Activated T-cell treated with anti-CD3 and anti-CD28 coated beads, Interleukin-2, amount 50 U/mL, for 72 hours (primary cell): Measurements from ENCODE around the gene GYS1. TPM values are rescaled to one million over a fixed set of nuclear protein-coding genes. Genes with fewer than 3 reads are reported as not detected.
A peak's percentile ranks its signal among the peaks of the same experiment; 100 is the strongest.
"Not testable (repeated sequence)": the region's sequence is repeated elsewhere in the genome, so short reads cannot be mapped to it uniquely, and the experiment has no call there.

Source experiments
- ATAC-seq, 2 donors: fragments of 150-1000 bp; cut with Tn5 transposase; replicated peaks in 1 of 2; 2 replicates each; pipeline ENCODE4 v1.10.0; 2021; ENCODE audit warnings: moderate library complexity in 2 of 2, mild to moderate bottlenecking in 1 of 2
- DNase-seq, 2 donors: peaks; one replicate each; pipeline ENCODE4 v3.0.0; 2021 to 2022; ENCODE audit warnings: mixed read lengths in 1 of 2
- H3K27ac Mint-ChIP-seq: one replicate; pipeline ENCODE4 v1.8.0; 2022; ENCODE audit warnings: mild to moderate bottlenecking, moderate library complexity, mixed read lengths
- H3K27me3 Mint-ChIP-seq: one replicate; pipeline ENCODE4 v1.8.0; 2022; ENCODE audit warnings: low read depth, mixed read lengths
- H3K36me3 Mint-ChIP-seq, 2 donors: one replicate each; pipeline ENCODE4 v1.8.0; 2022; ENCODE audit warnings: mixed read lengths in 2 of 2, mild to moderate bottlenecking in 1 of 2; ENCODE audit not compliant: insufficient read depth in 2 of 2
- H3K4me1 Mint-ChIP-seq: one replicate; pipeline ENCODE4 v1.8.0; 2022; ENCODE audit warnings: low read depth, mixed read lengths
- H3K4me3 Mint-ChIP-seq, 2 donors: one replicate each; pipeline ENCODE4 v1.8.0; 2022; ENCODE audit warnings: mild to moderate bottlenecking in 2 of 2, mixed read lengths in 2 of 2, moderate library complexity in 2 of 2
- H3K9me3 Mint-ChIP-seq, 2 donors: one replicate each; pipeline ENCODE4 v1.8.0; 2022; ENCODE audit warnings: mixed read lengths in 2 of 2
- total RNA-seq, 2 donors: library from RNA; stranded (reverse); gene quantifications; one replicate each; pipeline ENCODE4 v1.2.3, GENCODE V29; 2022

Gene GYS1
- total RNA-seq, 2 donors from 2014 or later = 25.9 to 29.4 TPM

- ATAC-seq, H3K36me3 Mint-ChIP-seq, H3K4me3 Mint-ChIP-seq, H3K27ac Mint-ChIP-seq, DNase-seq, H3K9me3 Mint-ChIP-seq: not testable (repeated sequence)
- Mint-ChIP-seq H3K4me1 (peaks cover 17% of the 10 kb centered on the region), H3K27me3 (peaks cover 21% of the 10 kb centered on the region)
These were observed 31.1 kb upstream of the GYS1 start, which contains the start of gene CGB3 for GRCh38 chr19:49024233-49024632. Gene CGB3, minus strand, starts transcription at chr19:49024333. Its CDS starts 362 bp downstream, at chr19:49023971.

GRCh38 chr19:49022116-49022515 is 29.0 kb upstream of the GYS1 start:
- Mint-ChIP-seq H3K9me3 (no peaks in the 10 kb centered on the region), H3K4me1 (peaks cover 28% of the 10 kb centered on the region), H3K27ac (no peak overlapping the region), H3K36me3 (no peaks in the 10 kb centered on the region), H3K4me3 (no peak overlapping the region), H3K27me3 (peaks cover 26% of the 10 kb centered on the region)
- no peak for DNase-seq
- no peak for ATAC-seq

DNA sequence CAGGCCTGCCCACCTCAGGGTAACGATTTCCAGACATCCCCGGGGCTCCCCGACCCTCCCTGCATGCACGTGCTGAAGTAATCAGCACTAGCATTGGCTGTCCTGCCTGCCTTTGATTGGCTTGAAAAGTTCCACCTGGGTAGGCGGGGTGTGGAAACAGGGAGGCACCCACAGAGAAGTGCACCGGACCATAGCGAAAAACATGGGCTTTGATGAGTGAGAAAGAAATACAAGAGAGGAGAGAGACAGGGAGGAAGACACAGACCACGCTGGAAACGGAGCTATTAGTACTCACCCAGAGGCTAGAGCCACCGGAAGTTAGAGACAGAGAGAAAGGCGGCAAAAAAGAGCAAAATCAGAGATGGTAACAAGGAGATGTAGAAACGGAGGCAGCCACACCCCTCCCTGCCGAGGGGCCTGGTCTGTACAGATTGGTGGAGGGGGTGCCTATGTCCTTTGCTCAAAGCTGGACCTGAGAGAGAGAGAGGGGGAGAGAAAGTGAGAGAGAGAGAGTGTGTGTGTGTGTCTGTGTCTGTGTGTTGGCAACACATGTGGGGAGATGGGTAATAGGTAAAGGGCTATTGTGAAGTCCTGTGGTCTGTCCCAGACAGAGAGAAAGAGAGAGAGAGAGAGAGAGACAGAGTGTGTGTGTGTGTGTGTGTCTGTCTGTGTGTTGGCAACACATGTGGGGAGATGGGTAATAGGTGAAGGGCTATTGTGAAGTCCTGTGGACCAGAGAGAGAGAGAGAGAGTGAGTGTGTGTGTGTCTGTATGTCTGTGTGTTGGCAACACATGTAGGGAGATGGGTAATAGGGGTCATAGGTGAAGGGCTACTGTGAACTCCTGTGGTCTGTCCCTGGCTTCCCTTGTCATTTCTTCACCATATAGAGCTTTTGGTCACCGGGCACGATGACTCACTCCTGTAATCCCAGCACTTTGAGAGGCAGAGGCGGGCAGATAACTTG is 28.1 kb upstream of the GYS1 start:
- H3K27me3 Mint-ChIP-seq = peaks cover 26% of the 10 kb centered on the region
- DNase-seq (peak; percentile 18 to 30), ATAC-seq (peak; percentile 26 to 35)
- H3K9me3 Mint-ChIP-seq = no peaks in the 10 kb centered on the region
- peak overlapping the region; percentile 0 to 22 for H3K4me3 Mint-ChIP-seq
- H3K4me1 Mint-ChIP-seq = peaks cover 28% of the 10 kb centered on the region
- H3K36me3 Mint-ChIP-seq = no peaks in the 10 kb centered on the region
- H3K27ac Mint-ChIP-seq = no peak overlapping the region

GRCh38 chr19:49020342-49020741 is 27.2 kb upstream of the GYS1 start:
- Mint-ChIP-seq H3K36me3 (peaks cover 0 to 3% of the 10 kb centered on the region in 2 donors), H3K9me3 (no peaks in the 10 kb centered on the region), H3K4me3 (peak overlapping the region in 1 of 2 donors; percentile 70), H3K27me3 (peaks cover 26% of the 10 kb centered on the region), H3K27ac (no peak overlapping the region), H3K4me1 (peaks cover 28% of the 10 kb centered on the region)
- DNase-seq = no peak
- no peak for ATAC-seq

GRCh38 chr19:49019242-49019932 is 26.3 kb upstream of the GYS1 start:
- H3K4me1 Mint-ChIP-seq = peaks cover 28% of the 10 kb centered on the region
- peak overlapping the region; percentile 70 to 93 for H3K4me3 Mint-ChIP-seq
- peak; percentile 51 to 60 for ATAC-seq
- no peaks in the 10 kb centered on the region for H3K9me3 Mint-ChIP-seq
- no peak overlapping the region for H3K27ac Mint-ChIP-seq
- peaks cover 26% of the 10 kb centered on the region for H3K27me3 Mint-ChIP-seq
- peak; percentile 69 to 75 for DNase-seq
- peaks cover 0 to 3% of the 10 kb centered on the region in 2 donors for H3K36me3 Mint-ChIP-seq

DNA sequence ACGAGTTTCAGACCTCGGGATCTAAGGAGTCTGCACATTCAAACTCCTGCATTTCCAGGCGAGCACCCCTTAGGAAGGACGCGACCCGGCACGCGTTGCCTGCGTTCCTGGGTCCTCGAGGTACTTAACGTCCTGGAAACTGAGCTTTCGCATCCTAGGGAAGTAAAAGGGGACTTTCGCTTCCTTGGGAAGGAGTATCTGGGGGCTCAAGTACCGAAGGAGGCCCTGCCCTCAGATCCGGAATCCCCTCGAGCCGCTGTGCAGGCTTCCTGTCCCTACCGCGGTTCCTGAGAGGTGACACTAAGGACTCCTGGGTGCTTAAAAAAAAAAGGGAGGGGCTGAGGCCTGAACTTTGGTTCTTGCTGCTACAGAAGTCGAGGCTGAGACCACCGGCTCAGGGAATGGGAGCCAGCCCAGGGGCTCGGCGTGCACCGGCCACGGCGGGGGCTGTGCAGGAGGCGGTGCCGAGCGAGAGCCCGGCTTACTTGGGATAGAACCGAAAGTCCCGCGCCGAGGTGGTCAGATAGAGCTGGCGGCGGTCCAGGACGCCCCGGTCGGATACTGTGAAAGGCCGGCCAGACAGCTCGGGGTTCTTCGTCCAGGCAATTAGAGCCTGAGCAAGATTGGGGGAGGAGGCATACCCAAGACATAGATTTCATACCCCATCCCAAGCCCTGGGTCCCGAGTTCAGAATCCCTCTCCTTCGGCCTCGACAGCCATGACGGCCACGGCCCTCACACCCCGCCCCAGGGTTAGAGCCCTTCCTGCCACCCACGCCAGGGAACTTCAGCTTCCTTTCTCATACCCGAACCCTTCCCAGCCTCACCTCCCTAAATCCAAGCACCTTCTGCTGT is 25.5 kb upstream of the GYS1 start:
- H3K27ac Mint-ChIP-seq, H3K36me3 Mint-ChIP-seq, ATAC-seq, H3K9me3 Mint-ChIP-seq: not testable (repeated sequence)
- peak overlapping the region; percentile 70 to 93 for H3K4me3 Mint-ChIP-seq
- peaks cover 28% of the 10 kb centered on the region for H3K4me1 Mint-ChIP-seq
- peaks cover 26% of the 10 kb centered on the region for H3K27me3 Mint-ChIP-seq
- peak in 1 of 2 donors; percentile 23 for DNase-seq

GRCh38 chr19:49017666-49018351 is 24.7 kb upstream of the GYS1 start:
- DNase-seq (peak; percentile 74 to 77), ATAC-seq (peak; percentile 79 to 80)
- peaks cover 0 to 3% of the 10 kb centered on the region in 2 donors for H3K36me3 Mint-ChIP-seq
- peak overlapping the region; percentile 70 to 93 for H3K4me3 Mint-ChIP-seq
- no peaks in the 10 kb centered on the region for H3K9me3 Mint-ChIP-seq
- H3K27ac Mint-ChIP-seq = no peak overlapping the region
- H3K4me1 Mint-ChIP-seq = peaks cover 28% of the 10 kb centered on the region
- H3K27me3 Mint-ChIP-seq = peaks cover 26% of the 10 kb centered on the region

DNA sequence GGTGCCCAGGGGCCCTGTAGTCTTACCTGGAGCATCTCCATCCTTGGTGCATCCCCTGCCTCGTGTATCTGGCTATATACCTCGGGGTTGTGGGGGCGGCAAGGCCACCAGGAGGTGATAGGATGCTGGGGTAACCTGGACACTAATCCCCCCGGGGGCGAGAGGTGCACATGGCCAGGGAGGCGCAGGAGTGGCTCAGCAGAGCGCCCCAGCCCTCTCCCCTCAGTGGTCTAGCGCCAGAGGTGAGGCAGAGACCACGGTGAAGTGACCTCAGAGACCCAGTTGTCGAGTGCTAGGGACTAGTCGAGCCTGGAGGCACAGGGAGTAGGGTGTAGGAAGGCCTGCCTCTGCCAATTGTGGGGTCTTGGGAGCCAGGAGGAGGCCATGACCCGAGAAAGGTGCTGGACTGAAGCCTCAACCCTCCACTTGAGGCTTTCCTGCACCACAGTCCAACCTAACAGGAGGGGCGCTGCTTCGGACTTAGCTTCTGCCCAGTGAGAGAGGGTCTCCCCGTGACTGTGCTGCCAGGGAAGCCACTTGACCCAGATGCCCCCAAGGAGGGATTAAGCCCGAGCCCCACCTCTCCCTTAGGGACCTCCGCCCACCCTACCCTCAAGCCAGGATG is 24.0 kb upstream of the GYS1 start, which contains the start of gene LHB:
Gene LHB, minus strand, starts transcription at position 51 of the 625 bp plus-strand sequence. Its CDS starts 10 bp downstream, at position 41.
- peaks cover 0 to 3% of the 10 kb centered on the region in 2 donors for H3K36me3 Mint-ChIP-seq
- ATAC-seq (no peak), DNase-seq (no peak)
- H3K4me3 Mint-ChIP-seq = peak within 1 kb of the TSS; percentile 70 to 93
- H3K4me1 Mint-ChIP-seq = peaks cover 28% of the 10 kb centered on the region
- H3K9me3 Mint-ChIP-seq = no peaks in the 10 kb centered on the region
- peaks cover 26% of the 10 kb centered on the region for H3K27me3 Mint-ChIP-seq
- H3K27ac Mint-ChIP-seq = no peak within 1 kb of the TSS

DNA sequence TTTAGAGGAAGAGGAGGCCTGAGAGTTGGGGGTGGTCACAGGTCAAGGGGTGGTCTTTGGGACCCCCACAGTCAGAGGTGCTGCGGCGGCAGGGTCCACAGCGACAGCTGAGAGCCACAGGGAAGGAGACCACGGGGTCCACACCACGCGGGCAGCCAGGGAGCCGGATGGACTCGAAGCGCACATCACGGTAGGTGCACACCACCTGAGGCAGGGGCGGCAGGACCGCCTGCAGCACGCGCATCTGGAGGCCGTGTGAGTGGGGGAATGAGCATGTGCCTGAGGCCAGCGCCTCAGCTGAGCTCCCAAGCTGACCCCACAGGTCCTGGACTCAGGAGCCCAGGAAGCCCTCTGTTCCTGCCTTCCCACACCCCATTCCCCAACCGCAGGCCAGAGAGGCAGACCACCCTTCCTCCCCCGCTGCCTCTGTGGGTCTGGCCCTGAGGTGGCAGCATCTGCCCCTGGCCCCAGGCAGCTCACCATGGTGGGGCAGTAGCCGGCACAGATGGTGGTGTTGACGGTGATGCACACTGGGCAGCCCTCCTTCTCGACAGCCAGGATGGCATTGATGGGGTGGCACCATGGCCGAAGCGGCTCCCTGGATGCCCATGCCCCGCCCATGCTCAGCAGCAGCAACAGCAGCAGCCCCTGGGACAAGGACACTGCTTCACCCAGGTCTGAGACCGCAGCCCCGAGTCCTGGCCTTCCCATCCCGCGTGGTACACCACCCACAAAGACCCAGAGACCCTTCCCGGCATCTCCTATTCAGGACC is 23.1 kb upstream of the GYS1 start:
- Mint-ChIP-seq H3K36me3 (peaks cover 0 to 5% of the 10 kb centered on the region in 2 donors), H3K4me1 (peaks cover 25% of the 10 kb centered on the region), H3K9me3 (no peaks in the 10 kb centered on the region), H3K4me3 (no peak overlapping the region), H3K27ac (no peak overlapping the region), H3K27me3 (peaks cover 25% of the 10 kb centered on the region)
- no peak for DNase-seq
- ATAC-seq = no peak

- H3K4me1 Mint-ChIP-seq = peaks cover 13% of the 10 kb centered on the region
- H3K4me3 Mint-ChIP-seq = no peak overlapping the region
- H3K9me3 Mint-ChIP-seq = no peaks in the 10 kb centered on the region
- no peak overlapping the region for H3K27ac Mint-ChIP-seq
- H3K27me3 Mint-ChIP-seq = peaks cover 11% of the 10 kb centered on the region
- ATAC-seq = no peak
- H3K36me3 Mint-ChIP-seq = peaks cover 1 to 7% of the 10 kb centered on the region in 2 donors
- no peak for DNase-seq
These were observed 21.8 kb upstream of the GYS1 start for GRCh38 chr19:49014870-49015255.

GRCh38 chr19:49014123-49014869 is 21.2 kb upstream of the GYS1 start:
- Mint-ChIP-seq H3K4me3 (no peak overlapping the region), H3K27me3 (peaks cover 6% of the 10 kb centered on the region), H3K4me1 (peaks cover 11% of the 10 kb centered on the region), H3K27ac (no peak overlapping the region), H3K36me3 (peaks cover 1 to 7% of the 10 kb centered on the region in 2 donors), H3K9me3 (no peaks in the 10 kb centered on the region)
- no peak for ATAC-seq
- no peak for DNase-seq
